Raji (cell line): ENCODE results near the gene TMEM131.
A peak's percentile ranks its signal among the peaks of the same experiment; 100 is the strongest.

ENCODE experiments used
- POLR2A ChIP-seq: IDR thresholded peaks from 2 replicates; pipeline ENCODE4 v1.6.1; 2011; ENCODE audit warnings: low read depth, low read length, control low read depth; ENCODE audit not compliant: insufficient read depth

TMEM131 gene

GRCh38 chr2:98004047-98004446 is 8.3 kb upstream of the TMEM131 start:
- TF ChIP-seq POLR2A = no peak

- no peak for TF ChIP-seq POLR2A
These were observed 3.8 kb upstream of the TMEM131 start for GRCh38 chr2:97999536-97999935.

DNA sequence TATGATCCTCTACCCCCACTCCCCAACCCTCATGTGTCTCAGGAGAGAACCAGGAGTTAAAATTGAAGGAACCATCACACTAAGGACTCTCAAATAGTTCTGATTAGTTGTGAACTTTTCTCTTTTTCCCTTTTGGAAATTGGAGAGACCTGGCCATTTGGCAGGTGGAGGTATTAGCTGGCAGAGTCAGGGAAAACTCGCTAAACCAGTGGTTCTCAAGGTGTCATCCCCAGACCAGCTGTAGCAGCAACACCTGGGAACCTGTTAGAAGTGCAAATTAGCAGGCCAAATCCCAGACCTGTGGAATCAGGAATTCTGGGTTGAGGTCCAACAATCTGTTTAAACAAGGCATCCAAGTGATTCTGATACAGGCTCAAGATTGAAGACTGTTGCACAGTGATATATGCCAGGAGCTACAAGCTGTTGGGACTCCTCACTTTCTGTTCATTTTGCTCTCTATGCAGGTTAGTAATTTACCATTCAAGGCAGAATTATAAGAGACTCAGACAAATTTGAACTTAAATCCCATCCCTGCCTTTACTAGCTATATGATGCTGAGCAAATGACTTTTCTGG is 2.8 kb upstream of the TMEM131 start:
- no peak for TF ChIP-seq POLR2A

DNA sequence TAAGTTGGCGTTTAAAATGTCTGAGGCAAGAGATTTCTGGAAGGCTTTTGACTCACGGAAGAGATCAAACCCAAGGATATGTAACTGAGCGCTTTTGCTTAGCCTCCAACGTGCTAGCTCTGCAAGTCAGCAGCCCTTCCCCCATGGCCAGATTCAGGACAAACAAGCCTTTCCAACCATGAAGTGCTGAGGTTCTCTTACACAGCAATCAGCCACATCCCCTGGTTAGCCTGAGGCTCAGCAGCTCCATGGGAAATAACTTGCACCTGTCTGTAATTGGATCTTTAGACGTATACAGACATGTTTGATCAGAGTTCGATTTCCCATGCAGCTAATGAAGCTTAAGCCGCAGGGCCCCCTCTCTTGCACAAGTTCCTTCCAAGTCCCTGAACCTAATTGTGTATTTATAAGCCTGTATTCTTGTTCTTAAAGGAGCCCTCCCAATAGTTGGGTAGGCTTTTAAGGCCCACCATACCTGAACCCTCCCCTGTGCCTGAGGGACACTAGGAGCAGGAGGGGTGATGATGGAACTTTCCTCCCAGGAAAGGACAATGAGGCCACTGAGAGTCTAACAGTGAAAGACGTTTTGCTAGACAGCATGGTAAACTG is 2.1 kb upstream of the TMEM131 start:
- TF ChIP-seq POLR2A = no peak

GRCh38 chr2:97996679-97997078 is 931 bp upstream of the TMEM131 start:
- no peak for TF ChIP-seq POLR2A

- TF ChIP-seq POLR2A = peak; percentile 72
These were observed 568 bp downstream of the TMEM131 start for GRCh38 chr2:97995026-97995733.

DNA sequence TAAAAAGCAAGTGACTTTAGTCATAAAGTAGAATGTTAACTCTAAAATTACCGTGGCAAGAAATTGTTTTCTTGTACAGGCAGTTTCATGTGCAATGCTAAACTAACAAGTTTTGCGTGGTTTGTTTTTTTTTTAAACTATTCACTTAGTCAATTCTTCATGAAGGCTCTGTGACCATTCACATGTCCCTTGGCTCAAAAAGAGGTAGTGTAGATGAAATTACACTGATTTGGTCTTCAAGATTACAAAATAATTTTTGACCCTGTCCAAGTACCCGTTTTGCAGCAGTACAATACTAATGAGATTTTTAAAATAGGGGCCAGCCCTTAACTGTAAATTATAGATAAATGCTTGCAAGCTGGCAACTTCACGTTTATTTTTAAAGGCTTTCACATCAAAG is 1.3 kb downstream of the TMEM131 start:
- no peak for TF ChIP-seq POLR2A

- TF ChIP-seq POLR2A = no peak
These were observed 1.8 kb downstream of the TMEM131 start for GRCh38 chr2:97993926-97994325.

DNA sequence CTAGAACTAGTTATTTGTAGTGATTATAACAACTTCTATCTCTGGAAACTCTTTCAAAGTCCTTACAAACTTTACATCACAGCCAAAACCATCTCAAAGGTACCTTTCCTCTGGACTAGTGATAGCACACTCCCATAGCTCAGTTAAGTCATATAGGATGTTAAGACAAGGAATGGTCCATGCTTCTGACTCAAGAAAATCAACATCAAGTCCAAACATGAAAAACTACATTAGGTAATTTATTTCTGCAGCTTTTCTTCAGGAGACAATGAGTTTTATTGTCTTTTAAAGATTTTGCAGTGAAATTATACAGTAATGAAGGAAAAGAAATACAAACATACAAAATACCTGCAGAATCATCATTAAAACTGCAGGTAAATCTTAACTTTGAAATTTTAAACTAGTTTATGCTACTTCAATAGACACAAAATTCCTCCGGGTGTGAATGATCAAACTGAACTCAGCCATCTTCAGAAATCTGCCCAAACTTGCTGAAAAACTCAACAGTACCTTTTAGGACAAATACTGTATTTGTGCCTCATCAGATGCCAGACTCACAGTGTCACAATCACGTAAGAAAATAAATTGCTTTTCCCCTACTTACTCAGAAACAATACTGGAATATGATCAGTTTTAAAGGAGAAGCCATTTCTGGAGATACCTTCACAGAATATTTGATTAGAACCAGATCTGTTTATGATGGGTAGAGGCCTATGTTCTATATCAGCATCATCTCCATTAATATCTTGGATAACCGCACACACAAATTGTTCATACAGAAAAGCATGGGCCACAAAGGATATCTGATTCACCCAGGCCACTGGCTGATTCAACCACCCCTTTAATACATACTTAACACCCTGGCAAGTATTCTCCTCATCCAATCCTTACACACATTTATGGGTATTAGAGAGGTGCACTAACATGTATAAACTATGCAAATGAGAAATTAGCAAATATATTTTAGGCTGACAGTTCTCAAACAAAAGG is 2.6 kb downstream of the TMEM131 start:
- no peak for TF ChIP-seq POLR2A

GRCh38 chr2:97991081-97991856 is 4.5 kb downstream of the TMEM131 start:
- TF ChIP-seq POLR2A = no peak

DNA sequence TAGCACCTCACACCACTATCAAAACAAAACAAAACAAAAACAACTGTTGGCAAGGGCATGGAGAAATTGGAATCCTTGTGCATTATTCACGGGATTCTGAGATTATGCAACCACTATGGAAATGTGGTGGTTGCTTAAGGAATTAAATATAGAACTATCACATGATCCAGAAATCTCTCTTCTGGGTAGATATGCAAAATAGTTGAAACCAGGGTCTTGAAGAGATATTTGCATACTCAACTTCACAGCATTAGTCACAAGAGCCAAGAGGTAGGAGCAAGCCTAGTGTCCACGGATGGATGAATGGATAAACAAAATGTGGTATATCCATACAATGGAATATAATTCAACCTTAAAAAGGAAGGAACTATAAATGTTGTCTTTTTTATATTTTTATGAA is 7.0 kb downstream of the TMEM131 start:
- TF ChIP-seq POLR2A = no peak

DNA sequence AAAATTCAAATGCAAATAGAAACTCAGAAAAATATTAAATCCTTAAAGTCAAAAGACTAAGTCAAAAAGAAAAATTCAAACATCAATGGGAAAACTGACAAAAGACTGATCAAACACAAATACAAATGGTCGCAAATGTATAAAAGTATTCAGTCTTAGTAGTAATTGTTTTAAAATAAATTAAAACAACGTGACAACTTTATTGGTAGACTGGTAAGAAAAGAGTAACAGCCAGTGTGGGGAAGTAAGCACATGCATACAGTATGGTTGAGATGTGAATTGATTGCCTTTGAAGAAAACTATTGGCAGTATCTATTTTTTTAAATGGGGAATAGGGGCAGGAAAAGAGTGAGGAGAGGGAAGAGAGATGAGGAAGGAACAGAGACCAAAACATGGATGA is 9.8 kb downstream of the TMEM131 start:
- no peak for TF ChIP-seq POLR2A

DNA sequence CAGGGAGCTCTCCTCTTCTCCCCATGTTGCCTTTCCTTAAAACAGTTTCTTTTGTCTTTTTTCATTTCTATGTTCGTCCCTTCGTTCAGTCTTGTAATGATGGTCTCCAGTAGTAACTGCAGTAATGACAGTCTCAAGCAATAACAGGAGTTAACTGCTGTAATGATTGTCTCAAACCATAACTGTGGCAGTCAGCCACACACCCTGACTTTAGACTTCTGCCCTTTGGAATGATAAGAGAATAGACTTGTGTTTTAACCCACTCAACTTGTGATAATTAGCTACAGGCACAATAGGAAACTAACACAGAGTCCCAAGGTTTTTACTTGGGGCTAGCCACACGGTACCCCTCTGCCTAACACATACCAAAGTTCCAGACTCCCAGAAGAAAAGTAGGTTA is 12.1 kb downstream of the TMEM131 start:
- TF ChIP-seq POLR2A = no peak

- no peak for TF ChIP-seq POLR2A
These were observed 12.6 kb downstream of the TMEM131 start for GRCh38 chr2:97983134-97983533.

GRCh38 chr2:97982621-97983020 is 13.1 kb downstream of the TMEM131 start:
- TF ChIP-seq POLR2A = no peak
